Endothelial cell of umbilical vein (primary cell): ENCODE measurements around the gene KCNK16. TPM values are rescaled to one million over a fixed set of nuclear protein-coding genes. Genes with fewer than 3 reads are reported as not detected.

Source experiments
- BruUV-seq: library from RNA; stranded (reverse); fragments of 400-500 nt; replicated peaks from 2 replicates; lab custom pipeline; 2021; lab: Mats Ljungman, UMichigan
- CTCF ChIA-PET: fragments of 300-600, 350-600 bp; sonication (Branson Sonifier 250); formaldehyde crosslinking; loops from one replicate; lab custom pipeline; 2021; ENCODE audit warnings: antibody characterized with exemption, inconsistent platforms; lab: Charles Lee
- POLR2A ChIA-PET: fragments of 300-600, 350-600 bp; sonication (Branson Sonifier 250); formaldehyde crosslinking; loops from one replicate; lab custom pipeline; 2021; ENCODE audit warnings: antibody characterized with exemption, inconsistent platforms; lab: Charles Lee
- DNase-seq: peaks from one replicate; pipeline ENCODE4 v3.0.0-alpha.2; 2011; ENCODE audit warnings: low read depth, low spot score
- FAIRE-seq: peaks from 2 replicates; lab custom pipeline; 2011; peaks lifted over from hg19 to GRCh38; lab: Jason Lieb, UNC
- H2AFZ ChIP-seq: 2 replicates; pipeline ENCODE4 v1.6.0; 2012; ENCODE audit warnings: low read depth, low read length, control low read depth, inconsistent platforms
- H3K27ac ChIP-seq: 2 replicates; pipeline ENCODE4 v1.5.1; 2011; ENCODE audit warnings: low read depth, mild to moderate bottlenecking, control low read depth, low read length, moderate library complexity; ENCODE audit not compliant: insufficient read depth
- H3K27me3 ChIP-seq, 2 experiments: 2 replicates each; pipeline versions ENCODE4 v1.6.0 to v1.6.1; 2011; ENCODE audit warnings: low read length in 2 of 2, mixed read lengths in 1 of 2; ENCODE audit not compliant: control insufficient read depth in 2 of 2, insufficient read depth in 2 of 2
- H3K36me3 ChIP-seq, 2 experiments: 2 replicates in 1 of 2; 3 replicates in 1 of 2; pipeline ENCODE4 v1.5.1; 2011; ENCODE audit warnings: low read length in 2 of 2, mild to moderate bottlenecking in 1 of 2, moderate library complexity in 1 of 2; ENCODE audit not compliant: control insufficient read depth in 2 of 2, insufficient read depth in 2 of 2; ENCODE audit errors: extremely low read depth in 1 of 2
- H3K4me1 ChIP-seq: 3 replicates; pipeline ENCODE4 v1.5.1; 2011; ENCODE audit warnings: mild to moderate bottlenecking, low read length; ENCODE audit not compliant: control insufficient read depth, insufficient read depth; ENCODE audit errors: extremely low read depth
- H3K4me2 ChIP-seq: 2 replicates; pipeline ENCODE4 v1.6.1; 2011; ENCODE audit warnings: low read length, control low read depth, mixed read lengths; ENCODE audit not compliant: insufficient read depth
- H3K4me3 ChIP-seq, 3 experiments: fragments of 200-600 bp in 1 of 3; sonication (generic), shearing (Covaris generic) in 1 of 3; replicated peaks in 1 of 3; 2 replicates each; pipeline ENCODE4 v1.5.1; 2011 to 2016; ENCODE audit warnings: control low read depth in 3 of 3, low read length in 3 of 3, mild to moderate bottlenecking in 2 of 3, inconsistent platforms in 1 of 3, low read depth in 1 of 3, moderate library complexity in 1 of 3; ENCODE audit not compliant: insufficient read depth in 1 of 3
- H3K79me2 ChIP-seq: 2 replicates; pipeline ENCODE4 v1.6.0; 2012; ENCODE audit warnings: low read length, inconsistent platforms; ENCODE audit not compliant: control insufficient read depth, insufficient read depth
- H3K9ac ChIP-seq: replicated peaks from 2 replicates; pipeline ENCODE3; 2011; ENCODE audit warnings: low read length, control low read depth; ENCODE audit not compliant: insufficient read depth; ENCODE audit errors: extremely low read depth
- H3K9me1 ChIP-seq: replicated peaks from 3 replicates; pipeline ENCODE4 v1.6.0; 2011; ENCODE audit warnings: mild to moderate bottlenecking, low read length; ENCODE audit not compliant: control insufficient read depth, insufficient read depth; ENCODE audit errors: extremely low read depth
- H3K9me3 ChIP-seq: replicated peaks from 2 replicates; pipeline ENCODE4 v1.5.1; 2012; ENCODE audit warnings: low read length, inconsistent platforms; ENCODE audit not compliant: control insufficient read depth, insufficient read depth
- H4K20me1 ChIP-seq: replicated peaks from 2 replicates; pipeline ENCODE3; 2011; ENCODE audit warnings: mild to moderate bottlenecking, low read length; ENCODE audit not compliant: control insufficient read depth, insufficient read depth; ENCODE audit errors: extremely low read depth
- FOS ChIP-seq: IDR thresholded peaks from 2 replicates; pipeline ENCODE4 v1.6.1; 2011; ENCODE audit warnings: mild to moderate bottlenecking, low read length, moderate library complexity, borderline replicate concordance; ENCODE audit not compliant: insufficient read depth
- GATA2 ChIP-seq: IDR thresholded peaks from 2 replicates; pipeline ENCODE4 v1.7.0; 2011; ENCODE audit warnings: low read depth, mild to moderate bottlenecking, moderate library complexity, mixed read lengths, low read length; ENCODE audit not compliant: insufficient read length, insufficient read depth
- JUN ChIP-seq: IDR thresholded peaks from 2 replicates; pipeline ENCODE4 v1.6.1; 2011; ENCODE audit warnings: borderline replicate concordance, low read depth; ENCODE audit not compliant: insufficient read length, insufficient read depth
- MYC ChIP-seq: IDR thresholded peaks from one replicate; pipeline ENCODE4 v1.6.1; 2011; ENCODE audit warnings: mild to moderate bottlenecking, low read depth, low read length
- POLR2A ChIP-seq: IDR thresholded peaks from 2 replicates; pipeline ENCODE4 v1.6.1; 2012; ENCODE audit warnings: low read depth, mild to moderate bottlenecking, control low read depth, low read length
- POLR2AphosphoS5 ChIP-seq: IDR thresholded peaks from 2 replicates; pipeline ENCODE4 v1.6.1; 2012; ENCODE audit warnings: low read depth, mild to moderate bottlenecking, control low read depth, low read length, moderate library complexity; ENCODE audit not compliant: insufficient read depth
- dilution Hi-C: fragments of 300-500 bp; cut with MboI; formaldehyde crosslinking; loops from one replicate; pipeline ENCODE4 v1.15.0; 2019; ENCODE audit warnings: low sequenced_read_pairs; ENCODE audit not compliant: extremely low pct_ligation_motif_present
- intact Hi-C: fragments of 100-400 bp; cut with micrococcal nuclease; formaldehyde crosslinking; loops from one replicate; pipeline ENCODE4 v1.10.0; 2022
- polyA plus RNA-seq, 4 experiments: library from polyadenylated mRNA; depleted of rRNA in 3 of 4; stranded (reverse) in 3 of 4; unstranded in 1 of 4; fragments of >200 nt; gene quantifications; 2 replicates each; pipeline versions ENCODE4 v1.2.1 to v1.2.3, GENCODE V29; 2011 to 2012; ENCODE audit warnings: missing spikeins in 1 of 4
- total RNA-seq: library from RNA; stranded (reverse); gene quantifications from 2 replicates; pipeline ENCODE4 v1.2.3, GENCODE V29; 2021
- TF ChIP-seq, protein P1 (sequence below), 2 donors: IDR thresholded peaks; 1 replicate in 1 of 2; 2 replicates in 1 of 2; pipeline ENCODE4 v1.5.1; 2011; ENCODE audit warnings: low read length in 2 of 2, mild to moderate bottlenecking in 2 of 2, moderate library complexity in 2 of 2, control low read depth in 1 of 2, inconsistent platforms in 1 of 2, low read depth in 1 of 2; ENCODE audit not compliant: insufficient read depth in 1 of 2; ENCODE audit errors: extremely low read depth in 1 of 2
- TF ChIP-seq, protein P2 (sequence below): IDR thresholded peaks from 2 replicates; pipeline ENCODE4 v1.6.1; 2011; ENCODE audit not compliant: insufficient read depth, insufficient read length

The KCNK16 gene
- total and polyA plus RNA-seq, 2 donors (not counting 3 experiments of a cell fraction or from before 2014, with no cell fraction given), result not detected

DNA sequence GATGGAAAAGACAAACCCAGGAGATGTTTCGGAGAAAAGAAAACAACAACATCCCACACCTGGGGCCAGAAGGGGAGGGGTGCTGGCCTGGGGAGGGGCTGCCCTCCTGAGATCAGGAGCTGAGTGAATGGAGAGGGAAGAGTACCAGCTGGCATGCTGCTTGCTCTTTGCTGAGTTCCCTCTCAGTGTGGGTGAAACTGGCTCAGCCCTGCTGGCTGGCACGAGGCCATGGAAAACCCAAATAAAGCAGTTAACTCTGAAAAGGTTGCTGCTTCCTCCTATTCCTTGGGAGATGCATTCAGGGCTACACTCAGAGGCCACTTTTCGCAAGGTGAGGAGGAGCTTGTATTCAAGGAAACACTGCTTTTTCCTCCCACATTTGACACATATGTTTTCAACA lies 8.0 kb upstream of the KCNK16 start:
- DNase-seq, result no peak
- FAIRE-seq, result no peak
- Histone ChIP-seq H3K27me3 (no peaks in the 10 kb centered on the region), H3K9me1 (no peaks in the 10 kb centered on the region), H3K9ac (no peak overlapping the region), H4K20me1 (no peaks in the 10 kb centered on the region), H3K79me2 (no peaks in the 10 kb centered on the region), H3K4me3 (no peak overlapping the region), H3K36me3 (no peaks in the 10 kb centered on the region), H3K4me1 (no peaks in the 10 kb centered on the region), H3K27ac (no peak overlapping the region), H2AFZ (no peak overlapping the region), H3K4me2 (no peak overlapping the region), H3K9me3 (no peaks in the 10 kb centered on the region)
- dilution Hi-C loops, result no loop called here
- BruUV-seq, result no TSS peak
- intact Hi-C loops, result no loop called here
- CTCF ChIA-PET, result no interaction called here
- POLR2A ChIA-PET, result no interaction called here
- TF ChIP-seq POLR2A (no peak), GATA2 (no peak)
- TF ChIP-seq, protein P1, sequence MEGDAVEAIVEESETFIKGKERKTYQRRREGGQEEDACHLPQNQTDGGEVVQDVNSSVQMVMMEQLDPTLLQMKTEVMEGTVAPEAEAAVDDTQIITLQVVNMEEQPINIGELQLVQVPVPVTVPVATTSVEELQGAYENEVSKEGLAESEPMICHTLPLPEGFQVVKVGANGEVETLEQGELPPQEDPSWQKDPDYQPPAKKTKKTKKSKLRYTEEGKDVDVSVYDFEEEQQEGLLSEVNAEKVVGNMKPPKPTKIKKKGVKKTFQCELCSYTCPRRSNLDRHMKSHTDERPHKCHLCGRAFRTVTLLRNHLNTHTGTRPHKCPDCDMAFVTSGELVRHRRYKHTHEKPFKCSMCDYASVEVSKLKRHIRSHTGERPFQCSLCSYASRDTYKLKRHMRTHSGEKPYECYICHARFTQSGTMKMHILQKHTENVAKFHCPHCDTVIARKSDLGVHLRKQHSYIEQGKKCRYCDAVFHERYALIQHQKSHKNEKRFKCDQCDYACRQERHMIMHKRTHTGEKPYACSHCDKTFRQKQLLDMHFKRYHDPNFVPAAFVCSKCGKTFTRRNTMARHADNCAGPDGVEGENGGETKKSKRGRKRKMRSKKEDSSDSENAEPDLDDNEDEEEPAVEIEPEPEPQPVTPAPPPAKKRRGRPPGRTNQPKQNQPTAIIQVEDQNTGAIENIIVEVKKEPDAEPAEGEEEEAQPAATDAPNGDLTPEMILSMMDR (IDR thresholded peaks at IDR 0.05; ENCODE audit: extremely low read depth in 1 of 2, insufficient read depth in 1 of 2, low read depth in 1 of 2, low read length in 2 of 2), result no peak

DNA sequence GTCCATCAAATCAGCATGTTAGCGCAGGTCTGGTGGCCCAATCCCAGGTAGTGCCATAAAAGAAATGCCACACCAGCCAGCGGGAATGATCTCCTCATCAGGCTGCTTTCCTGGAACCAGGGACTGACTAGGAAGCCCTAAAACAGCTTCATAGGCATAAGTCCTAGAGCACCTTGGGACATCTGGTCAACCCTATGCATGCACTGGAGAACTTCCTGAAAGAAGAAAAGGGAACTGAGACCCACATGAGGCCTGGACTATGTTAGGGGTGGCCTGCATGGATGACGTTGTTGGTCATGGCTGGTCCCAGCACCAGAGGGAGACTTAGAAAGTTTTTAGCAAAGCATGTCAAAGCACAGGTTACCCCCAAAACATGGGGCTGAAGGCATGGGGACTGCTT lies 7.6 kb upstream of the KCNK16 start:
- DNase-seq (no peak), FAIRE-seq (no peak)
- no peak overlapping the region for H3K27ac ChIP-seq
- intact Hi-C loops (no loop called here), dilution Hi-C loops (no loop called here)
- H3K4me1 ChIP-seq, result no peaks in the 10 kb centered on the region
- H3K9me1 ChIP-seq, result no peaks in the 10 kb centered on the region
- H3K9me3 ChIP-seq, result no peaks in the 10 kb centered on the region
- BruUV-seq, result no TSS peak
- H3K9ac ChIP-seq, result no peak overlapping the region
- no peaks in the 10 kb centered on the region for H3K79me2 ChIP-seq
- TF ChIP-seq JUN (no peak), GATA2 (no peak), MYC (no peak), POLR2A (no peak), FOS (no peak), POLR2AphosphoS5 (no peak)
- TF ChIP-seq, protein P1 (IDR thresholded peaks at IDR 0.05; ENCODE audit: extremely low read depth in 1 of 2, insufficient read depth in 1 of 2, low read depth in 1 of 2, low read length in 2 of 2), result no peak
- TF ChIP-seq, protein P2, sequence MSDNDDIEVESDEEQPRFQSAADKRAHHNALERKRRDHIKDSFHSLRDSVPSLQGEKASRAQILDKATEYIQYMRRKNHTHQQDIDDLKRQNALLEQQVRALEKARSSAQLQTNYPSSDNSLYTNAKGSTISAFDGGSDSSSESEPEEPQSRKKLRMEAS, result no peak
- H3K4me2 ChIP-seq, result no peak overlapping the region
- H3K4me3 ChIP-seq, result no peak overlapping the region
- ChIA-PET POLR2A (no interaction called here), CTCF (no interaction called here)
- no peaks in the 10 kb centered on the region for H4K20me1 ChIP-seq
- H3K36me3 ChIP-seq, result no peaks in the 10 kb centered on the region
- no peak overlapping the region for H2AFZ ChIP-seq
- no peaks in the 10 kb centered on the region for H3K27me3 ChIP-seq
